Measurements from ENCODE around the gene EIF3A. TPM values are rescaled to one million over a fixed set of nuclear protein-coding genes. Genes with fewer than 3 reads are reported as not detected.
"Not testable (repeated sequence)": the region's sequence is repeated elsewhere in the genome, so short reads cannot be mapped to it uniquely, and the experiment has no call there.

The EIF3A gene
- total and polyA plus RNA-seq, 7 experiments from 2014 or later: 40.5 to 137 (median 90.9) TPM

DNA sequence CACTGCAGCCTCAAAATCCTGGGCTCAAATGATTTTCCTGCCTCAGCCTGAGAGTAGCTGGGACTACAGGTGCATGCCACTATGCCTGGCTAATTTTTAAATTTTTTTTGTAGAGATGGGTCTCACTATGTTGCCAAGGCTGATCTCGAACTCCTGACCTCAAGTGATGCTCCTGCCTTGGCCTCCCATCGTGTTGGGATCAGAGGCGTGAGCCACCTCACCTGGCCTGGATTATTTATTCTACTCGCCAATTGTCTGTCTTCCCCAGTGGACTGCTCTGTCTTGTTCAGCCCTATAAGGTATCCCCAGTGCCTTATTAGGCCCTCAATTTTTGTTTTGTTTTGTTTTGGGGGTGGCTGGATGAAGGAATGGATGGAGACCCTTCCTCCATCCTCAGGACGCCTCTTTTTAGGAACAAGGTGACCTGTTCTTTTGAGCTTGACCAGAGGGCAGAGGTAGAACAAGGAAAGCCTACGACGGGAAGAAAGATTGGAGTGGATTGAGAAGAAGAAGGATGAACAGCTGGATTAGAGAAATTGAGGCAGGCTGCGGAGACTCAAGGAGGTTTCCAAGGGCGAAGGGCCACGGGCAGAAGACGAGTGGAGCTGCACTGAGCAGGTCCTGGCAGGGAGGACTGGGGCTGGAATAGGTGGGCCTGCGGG, 22.8 kb upstream of the EIF3A start:
- DNase-seq (peak in 3 of 9 donors; percentile 13 to 63 (median 14)), ATAC-seq (no peak)
- POLR2A ChIA-PET: interaction anchor here (0.6 to 5.4 kb wide), 6 partner anchors 8 to 463 kb away, joined by 3 to 53 read pairs (median 3); partner anchors contain the start of genes EIF3A and SFXN4
- Mint-ChIP-seq H3K36me3 (peaks cover 0 to 6% (median 5%) of the 10 kb centered on the region in 5 donors), H3K27me3 (no peaks in the 10 kb centered on the region), H3K4me3 (peak overlapping the region; percentile 65 to 94 (median 85)), H3K27ac (peak overlapping the region; percentile 58 to 96 (median 84)), H3K9me3 (no peaks in the 10 kb centered on the region), H3K4me1 (peaks cover 5 to 35% (median 14%) of the 10 kb centered on the region in 7 donors)
- no peaks in the 10 kb centered on the region for H3K36me3 ChIP-seq (ENCODE audit: control insufficient read depth in 2 of 3, insufficient read depth in 3 of 3, low read length in 3 of 3)
- H3K4me1 ChIP-seq (ENCODE audit: control insufficient read depth in 2 of 2, insufficient read depth in 2 of 2, low read length in 2 of 2): peaks cover 6 to 20% of the 10 kb centered on the region in 2 donors
- H3K4me3 ChIP-seq (ENCODE audit: low read length): no peak overlapping the region
- H3K9me3 ChIP-seq (ENCODE audit: control insufficient read depth in 2 of 3, low read length in 3 of 3): no peaks in the 10 kb centered on the region
- peak overlapping the region; percentile 11 for H3K27ac ChIP-seq (ENCODE audit: low read depth, low read length)
- no peaks in the 10 kb centered on the region for H3K27me3 ChIP-seq (ENCODE audit: control insufficient read depth in 2 of 2, insufficient read depth in 2 of 2, low read length in 2 of 2)
- CTCF ChIA-PET: interaction anchor here (1.2 kb wide), 1 partner anchor 313 kb away, joined by 3 read pairs; no protein-coding TSS in a partner anchor
- intact Hi-C loops (cut with micrococcal nuclease): loop anchor here (1.0 to 10.0 kb wide), 5 partner anchors 104 to 622 kb away; partner anchors contain the start of genes TIAL1 (in 2 of the 2), GRK5 (in 1 of the 2) and RGS10 (in 1 of the 2)

DNA sequence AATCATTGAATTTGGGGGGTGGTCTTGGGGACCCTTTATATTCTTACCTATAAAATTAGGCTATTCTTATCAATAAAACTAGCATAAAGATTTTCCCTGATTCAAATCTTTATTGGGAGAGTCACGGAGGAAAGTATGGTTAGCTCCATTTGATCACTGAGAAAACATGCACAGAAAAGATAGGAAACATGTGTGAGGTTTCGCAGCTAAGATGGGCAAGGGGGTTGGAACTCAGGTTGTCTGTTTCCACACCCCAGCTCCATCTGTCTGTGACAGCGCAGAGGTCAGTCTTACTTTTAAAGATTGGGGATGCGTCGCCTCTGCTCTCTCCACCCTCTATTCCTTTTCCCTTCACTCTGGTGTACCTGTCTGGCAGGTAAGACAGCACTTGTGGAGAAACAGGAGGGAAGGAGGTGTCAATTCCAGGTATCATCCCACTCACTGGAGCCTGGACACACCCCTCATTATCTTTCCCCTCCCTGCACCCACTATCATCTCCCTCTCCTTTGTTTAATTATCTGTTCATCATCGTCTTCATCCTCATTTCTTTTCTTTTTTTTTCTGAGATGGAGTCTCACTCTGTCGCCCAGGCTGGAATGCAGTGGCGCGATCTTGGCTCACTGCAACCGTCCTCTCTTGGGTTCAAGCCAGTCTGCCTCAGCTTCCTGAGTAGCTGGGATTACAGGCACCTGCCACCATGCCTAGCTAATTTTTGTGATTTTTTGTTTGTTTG, 20.9 kb upstream of the EIF3A start:
- Mint-ChIP-seq H3K9me3 (no peaks in the 10 kb centered on the region), H3K27ac (peak overlapping the region in 6 of 9 donors; percentile 8 to 78 (median 12)), H3K4me3 (peak overlapping the region in 1 of 10 donors; percentile 25), H3K27me3 (no peaks in the 10 kb centered on the region), H3K4me1 (peaks cover 5 to 31% (median 14%) of the 10 kb centered on the region in 7 donors), H3K36me3 (no peaks in the 10 kb centered on the region)
- ChIA-PET CTCF (interaction anchor here (0.6 to 0.9 kb wide), 2 partner anchors 10 to 25 kb away, joined by 3 read pairs; no protein-coding TSS in a partner anchor), POLR2A (interaction anchor here (1.0 to 1.2 kb wide), 2 partner anchors 10 to 21 kb away, joined by 3 to 5 read pairs; partner anchors contain the start of gene EIF3A)
- Histone ChIP-seq H3K27me3 (ENCODE audit: control insufficient read depth in 2 of 2, insufficient read depth in 2 of 2, low read length in 2 of 2) (no peaks in the 10 kb centered on the region), H3K4me3 (ENCODE audit: low read length) (no peak overlapping the region), H3K36me3 (ENCODE audit: control insufficient read depth in 2 of 3, insufficient read depth in 3 of 3, low read length in 3 of 3) (no peaks in the 10 kb centered on the region), H3K9me3 (ENCODE audit: control insufficient read depth in 2 of 3, low read length in 3 of 3) (no peaks in the 10 kb centered on the region), H3K27ac (ENCODE audit: low read depth, low read length) (no peak overlapping the region), H3K4me1 (ENCODE audit: control insufficient read depth in 2 of 2, insufficient read depth in 2 of 2, low read length in 2 of 2) (peaks cover 6 to 20% of the 10 kb centered on the region in 2 donors)
- ATAC-seq (no peak), DNase-seq (no peak)
- intact Hi-C loops (cut with micrococcal nuclease): loop anchor here (5.0 to 10.0 kb wide), 3 partner anchors 106 to 496 kb away; partner anchors contain the start of genes TIAL1 (in 2 of the 2) and GRK5 (in 1 of the 2)

DNA sequence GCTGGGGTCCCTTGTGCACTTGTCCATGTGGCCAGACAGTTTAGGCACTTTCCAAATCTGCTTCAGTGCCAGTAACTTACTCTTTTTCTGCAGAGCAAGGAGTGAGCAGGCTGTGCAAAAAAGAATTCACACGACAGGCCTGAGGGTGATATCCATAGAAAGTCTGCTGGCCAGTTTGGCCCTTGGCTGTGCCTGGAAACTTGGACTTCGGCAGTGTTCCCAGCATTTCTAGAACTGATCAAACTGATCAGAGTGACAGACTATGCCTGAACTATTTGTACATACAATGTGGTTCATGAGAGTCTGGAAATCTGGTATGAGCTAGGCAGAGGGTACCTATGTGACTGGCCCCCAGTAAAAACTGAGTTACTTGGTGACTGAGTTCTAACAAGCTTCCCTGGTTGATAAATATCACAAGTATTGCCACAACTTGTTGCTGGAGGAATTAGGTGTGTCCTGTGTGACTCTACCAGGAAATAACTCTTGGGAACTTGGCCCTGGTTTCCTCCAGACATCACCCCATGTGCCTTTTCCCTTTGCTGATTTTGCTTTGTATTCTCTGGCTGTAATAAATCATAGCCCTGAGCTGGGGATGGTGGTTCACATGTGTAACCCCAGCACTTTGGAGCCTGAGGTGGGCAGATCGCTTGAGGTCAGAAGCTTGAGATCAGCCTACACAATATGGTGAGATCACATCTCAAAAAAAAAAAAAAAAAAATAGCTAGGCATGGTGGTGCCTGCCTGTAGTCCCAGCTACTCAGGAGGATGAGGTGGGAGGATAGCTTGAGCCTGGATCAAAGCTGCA, 20.0 kb upstream of the EIF3A start:
- H3K4me1 ChIP-seq (ENCODE audit: control insufficient read depth in 2 of 2, insufficient read depth in 2 of 2, low read length in 2 of 2): peaks cover 6 to 22% of the 10 kb centered on the region in 2 donors
- H3K27ac Mint-ChIP-seq: peak overlapping the region in 3 of 9 donors; percentile 58 to 74 (median 71)
- H3K27me3 Mint-ChIP-seq: peaks cover 0 to 3% (median 0%) of the 10 kb centered on the region in 5 donors
- H3K27ac ChIP-seq (ENCODE audit: low read depth, low read length): no peak overlapping the region
- no peaks in the 10 kb centered on the region for H3K9me3 ChIP-seq (ENCODE audit: control insufficient read depth in 2 of 3, low read length in 3 of 3)
- peak overlapping the region in 2 of 10 donors; percentile 10 to 21 for H3K4me3 Mint-ChIP-seq
- H3K9me3 Mint-ChIP-seq: no peaks in the 10 kb centered on the region
- no peaks in the 10 kb centered on the region for H3K36me3 ChIP-seq (ENCODE audit: control insufficient read depth in 2 of 3, insufficient read depth in 3 of 3, low read length in 3 of 3)
- POLR2A ChIA-PET: interaction anchor here (0.6 to 1.2 kb wide), 2 partner anchors 10 to 20 kb away, joined by 3 to 5 read pairs; partner anchors contain the start of gene EIF3A
- H3K4me1 Mint-ChIP-seq: peaks cover 5 to 33% (median 14%) of the 10 kb centered on the region in 7 donors
- no peaks in the 10 kb centered on the region for H3K27me3 ChIP-seq (ENCODE audit: control insufficient read depth in 2 of 2, insufficient read depth in 2 of 2, low read length in 2 of 2)
- H3K36me3 Mint-ChIP-seq: no peaks in the 10 kb centered on the region
- CTCF ChIA-PET: interaction anchor here (0.6 to 0.9 kb wide), 2 partner anchors 10 to 25 kb away, joined by 3 read pairs; no protein-coding TSS in a partner anchor
- intact Hi-C loops (cut with micrococcal nuclease): loop anchor here (5.0 to 10.0 kb wide), 3 partner anchors 107 to 497 kb away; partner anchors contain the start of genes TIAL1 (in 2 of the 2) and GRK5 (in 1 of the 2)
- no peak overlapping the region for H3K4me3 ChIP-seq (ENCODE audit: low read length)
- ATAC-seq: no peak
- no peak for DNase-seq

DNA sequence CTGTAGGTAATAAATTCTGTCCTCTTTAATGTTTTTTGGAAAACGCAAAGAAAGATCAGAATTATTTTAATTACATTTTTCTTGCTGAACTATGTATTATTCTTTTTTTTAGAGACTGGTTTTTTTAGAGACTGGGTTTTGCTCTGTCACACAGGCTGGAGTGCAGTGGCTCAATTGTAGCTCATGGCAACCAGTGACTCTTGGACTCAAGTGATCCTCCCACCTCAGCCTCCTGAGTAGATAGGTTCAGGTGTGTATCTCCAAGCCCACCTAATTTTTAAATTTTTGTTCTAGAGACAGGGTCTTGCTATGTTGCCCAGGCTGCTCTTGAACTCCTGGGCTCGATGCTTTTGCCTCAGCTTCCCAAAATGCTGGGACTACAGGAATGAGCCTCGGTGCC, 18.0 kb upstream of the EIF3A start:
- ChIA-PET CTCF (no interaction called here), POLR2A (no interaction called here)
- no peak for DNase-seq
- peaks cover 0 to 3% (median 0%) of the 10 kb centered on the region in 5 donors for H3K27me3 Mint-ChIP-seq
- no peaks in the 10 kb centered on the region for H3K9me3 Mint-ChIP-seq
- Histone ChIP-seq H3K27me3 (ENCODE audit: control insufficient read depth in 2 of 2, insufficient read depth in 2 of 2, low read length in 2 of 2) (no peaks in the 10 kb centered on the region), H3K9me3 (ENCODE audit: control insufficient read depth in 2 of 3, low read length in 3 of 3) (no peaks in the 10 kb centered on the region), H3K36me3 (ENCODE audit: control insufficient read depth in 2 of 3, insufficient read depth in 3 of 3, low read length in 3 of 3) (no peaks in the 10 kb centered on the region), H3K27ac (ENCODE audit: low read depth, low read length) (no peak overlapping the region), H3K4me1 (ENCODE audit: control insufficient read depth in 2 of 2, insufficient read depth in 2 of 2, low read length in 2 of 2) (peaks cover 0 to 15% of the 10 kb centered on the region in 2 donors), H3K4me3 (ENCODE audit: low read length) (no peak overlapping the region)
- intact Hi-C loops (cut with micrococcal nuclease): no loop called here
- no peak for ATAC-seq
- peaks cover 4 to 37% (median 9%) of the 10 kb centered on the region in 7 donors for H3K4me1 Mint-ChIP-seq
- H3K27ac Mint-ChIP-seq: no peak overlapping the region
- H3K4me3 Mint-ChIP-seq: no peak overlapping the region
- H3K36me3 Mint-ChIP-seq: no peaks in the 10 kb centered on the region

DNA sequence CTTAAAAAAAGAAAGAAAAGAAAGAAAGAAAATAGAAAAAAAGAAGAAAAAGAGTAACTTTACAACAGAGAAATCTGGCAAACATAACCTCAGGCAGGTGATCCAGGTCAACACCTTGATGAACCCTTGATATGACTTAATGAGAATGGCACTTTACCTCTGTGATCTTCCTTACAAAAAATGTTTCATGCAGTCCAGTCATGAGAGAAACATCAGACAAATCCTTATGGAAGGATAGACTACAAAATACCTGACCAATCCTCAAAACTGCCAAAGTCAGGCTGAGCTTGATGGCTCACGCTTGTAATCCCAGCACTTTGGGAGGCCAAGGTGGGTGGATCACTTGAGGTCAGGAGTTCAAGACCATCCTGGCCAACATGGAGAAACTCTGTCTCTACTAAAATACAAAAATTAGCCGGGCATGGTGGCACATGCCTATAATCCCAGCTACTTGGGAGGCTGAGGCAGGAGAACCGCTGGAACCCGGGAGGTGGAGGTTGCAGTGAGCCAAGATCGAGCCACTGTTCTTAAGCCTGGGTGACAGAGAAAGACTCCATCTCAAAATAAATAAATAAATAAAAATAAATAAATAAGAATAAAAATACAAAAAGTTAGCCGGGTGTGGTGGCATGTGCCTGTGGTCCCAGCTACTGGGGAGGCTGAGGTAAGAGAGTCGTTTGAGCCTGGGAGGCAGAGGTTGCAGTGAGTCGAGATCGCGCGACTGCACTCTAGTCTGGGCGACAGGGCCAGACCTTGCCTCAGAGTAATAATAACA, 16.2 kb upstream of the EIF3A start:
- ATAC-seq; H3K27me3 ChIP-seq (ENCODE audit: control insufficient read depth in 2 of 2, insufficient read depth in 2 of 2, low read length in 2 of 2); H3K36me3 ChIP-seq (ENCODE audit: control insufficient read depth in 2 of 3, insufficient read depth in 3 of 3, low read length in 3 of 3); DNase-seq; CTCF ChIA-PET; H3K27me3 Mint-ChIP-seq; H3K27ac Mint-ChIP-seq; intact Hi-C loops (cut with micrococcal nuclease); H3K9me3 Mint-ChIP-seq; H3K4me3 ChIP-seq (ENCODE audit: low read length); H3K9me3 ChIP-seq (ENCODE audit: control insufficient read depth in 2 of 3, low read length in 3 of 3); H3K27ac ChIP-seq (ENCODE audit: low read depth, low read length); H3K36me3 Mint-ChIP-seq: not testable (repeated sequence)
- Mint-ChIP-seq H3K4me1 (peaks cover 0 to 40% (median 12%) of the 10 kb centered on the region in 7 donors), H3K4me3 (peak overlapping the region in 1 of 10 donors; percentile 42)
- peaks cover 6 to 27% of the 10 kb centered on the region in 2 donors for H3K4me1 ChIP-seq (ENCODE audit: control insufficient read depth in 2 of 2, insufficient read depth in 2 of 2, low read length in 2 of 2)
- POLR2A ChIA-PET: interaction anchor here (0.7 to 0.9 kb wide), 2 partner anchors 8 to 26 kb away, joined by 3 read pairs; partner anchors contain the start of gene DENND10
